Islet precursor cell (in vitro differentiated cells): ENCODE results near the gene CES4A.
"Not testable (repeated sequence)": the region's sequence is repeated elsewhere in the genome, so short reads cannot be mapped to it uniquely, and the experiment has no call there.

ENCODE experiments used
- DNase-seq: peaks from one replicate; pipeline ENCODE4 v3.0.0-alpha.2; 2018

CES4A gene

DNA sequence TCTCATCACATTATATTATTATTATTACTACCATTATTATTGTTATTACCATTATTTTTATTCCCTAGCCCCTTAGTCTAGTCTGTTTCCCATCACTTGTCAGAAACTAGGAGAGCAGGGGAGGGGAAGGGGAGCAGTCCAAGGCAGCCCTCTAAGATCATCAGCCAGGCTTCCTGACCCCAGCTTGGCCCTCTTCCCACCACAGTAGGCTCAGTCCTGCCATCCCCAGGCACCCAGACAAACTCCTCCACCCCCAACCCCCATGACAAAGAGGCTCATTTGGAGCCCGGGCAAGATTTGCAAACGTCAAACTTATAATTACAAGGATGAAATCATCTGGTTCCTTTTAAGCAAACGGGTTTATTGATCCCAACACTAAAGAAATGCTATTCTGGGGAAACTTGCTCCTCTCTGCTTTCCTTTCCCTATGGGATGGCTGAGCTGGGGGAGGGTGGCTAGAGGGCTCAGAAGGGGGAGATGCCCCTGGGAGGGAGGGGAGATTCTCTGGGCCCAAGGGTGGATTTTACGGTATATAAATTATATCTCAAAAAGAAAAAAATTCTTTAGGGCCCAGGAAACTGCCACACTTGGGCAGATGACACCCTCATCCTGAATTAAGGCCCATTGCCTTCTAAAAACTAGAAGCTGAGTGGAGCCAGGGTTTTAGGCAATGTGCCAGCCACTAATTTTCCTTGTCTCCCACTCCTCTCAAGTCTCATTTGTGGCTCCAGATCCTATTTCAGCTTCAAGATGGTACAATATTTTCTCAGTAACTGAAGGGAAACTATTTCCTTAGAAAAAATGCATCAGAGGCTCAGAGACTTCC lies 36.2 kb downstream of the CES4A start:
- DNase-seq: no peak

DNA sequence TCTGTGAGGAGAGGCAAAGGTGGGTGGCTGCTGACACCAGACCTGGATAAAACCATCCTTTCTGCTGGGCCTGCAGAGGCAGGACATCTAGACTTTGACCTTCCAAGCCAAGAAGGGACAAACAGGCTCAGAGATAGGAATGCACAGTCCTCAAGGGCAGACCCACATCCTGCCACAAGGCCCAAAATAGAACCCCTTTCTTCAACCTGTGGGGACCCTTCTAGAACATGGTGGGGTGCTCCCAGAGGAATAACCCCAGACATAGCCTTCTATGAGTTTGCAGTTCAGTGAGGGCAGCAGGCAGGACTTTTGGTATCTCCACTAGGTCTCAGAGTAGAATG lies 36.8 kb downstream of the CES4A start:
- no peak for DNase-seq

DNA sequence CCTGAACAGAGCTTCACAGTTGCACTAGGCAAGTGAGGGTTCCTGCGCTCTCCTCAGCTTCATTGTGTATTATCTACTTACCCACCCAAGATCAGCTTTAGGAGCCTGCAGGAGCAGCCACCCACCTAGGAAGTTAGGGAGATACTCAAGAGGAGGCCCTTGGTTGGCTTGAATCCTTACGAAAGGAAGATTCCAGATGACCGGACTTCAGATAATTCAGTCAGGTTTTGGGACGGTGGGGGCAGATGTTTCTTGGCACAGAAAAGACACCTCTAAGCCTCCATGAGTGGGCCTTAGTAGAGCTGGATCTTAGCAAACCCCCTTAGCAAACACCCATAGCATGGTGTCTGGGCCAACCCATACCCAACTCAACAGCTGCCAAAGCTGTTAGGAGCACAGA lies 38.2 kb downstream of the CES4A start:
- DNase-seq: no peak

DNA sequence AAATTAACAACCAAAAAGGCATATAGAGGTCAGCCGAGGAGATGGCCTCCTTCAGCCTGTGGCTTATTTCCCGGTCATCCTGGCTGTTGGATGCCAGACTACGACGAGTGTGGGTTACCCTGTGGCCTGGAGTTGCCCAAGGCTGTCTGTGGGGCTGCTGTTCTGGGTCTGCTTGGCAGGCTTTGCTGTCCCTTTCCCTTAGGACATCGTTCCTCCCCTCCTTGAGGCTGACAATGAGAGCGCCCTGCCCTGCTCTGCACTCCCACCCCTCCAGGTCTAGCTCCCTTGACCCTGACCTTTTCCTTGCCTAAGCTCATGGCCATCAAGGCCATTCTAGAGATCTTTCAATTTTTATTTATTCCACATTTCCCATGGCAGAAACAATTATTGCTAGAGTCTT lies 38.7 kb downstream of the CES4A start:
- DNase-seq: no peak

DNA sequence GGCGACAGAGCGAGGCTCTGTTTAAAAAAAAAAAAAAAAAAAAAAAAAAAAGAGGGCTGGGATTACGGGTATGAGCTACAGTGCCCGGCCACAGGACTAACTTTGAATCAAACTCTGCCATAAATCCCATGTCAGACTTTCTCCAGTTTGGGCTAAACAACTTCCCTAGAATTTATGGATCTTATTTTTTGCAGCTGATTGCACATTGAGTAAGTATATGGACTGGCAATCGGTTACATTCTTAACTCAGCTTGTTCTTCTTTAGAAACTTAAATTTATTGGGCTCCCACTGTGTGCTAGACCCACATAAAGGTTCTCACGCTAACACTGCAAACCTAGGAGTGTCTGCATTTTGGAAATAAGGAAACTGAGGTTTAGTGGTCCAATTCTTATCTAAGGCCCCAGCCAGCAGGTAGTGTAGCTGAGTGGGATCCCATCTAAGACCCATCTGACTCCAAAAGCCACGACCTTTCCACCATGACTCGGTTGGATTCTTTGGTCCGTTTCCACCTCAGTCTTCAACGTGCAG lies 39.8 kb downstream of the CES4A start:
- no peak for DNase-seq

DNA sequence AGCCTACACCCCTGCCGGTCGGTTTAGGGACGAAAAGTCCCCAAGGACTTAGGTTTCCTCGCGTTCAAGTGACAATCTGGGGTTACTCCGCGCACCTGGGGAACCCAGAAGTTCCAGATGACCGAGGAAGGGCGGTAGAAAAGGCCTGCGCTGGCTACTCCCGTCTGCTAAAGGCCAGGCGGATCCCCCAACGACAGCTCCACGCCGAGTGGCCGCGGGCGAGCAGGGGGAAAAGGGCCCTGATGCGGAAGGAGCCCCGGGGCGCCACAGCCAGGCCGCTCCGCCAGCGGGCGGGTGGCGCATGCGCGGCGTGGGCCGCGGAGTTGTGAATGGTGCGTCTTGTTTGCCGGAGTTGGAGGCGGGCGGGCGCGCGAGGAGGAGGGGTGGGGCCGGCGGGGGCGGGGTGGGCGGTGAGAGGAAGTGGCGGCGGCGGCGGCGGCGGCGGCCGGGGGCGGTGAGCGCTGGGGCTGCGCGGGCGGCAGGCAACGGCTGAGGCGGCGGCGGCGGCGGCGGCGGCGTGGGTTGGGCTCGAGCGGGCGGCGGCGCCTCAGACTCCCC lies 40.4 kb downstream of the CES4A start, which contains the start of gene CBFB:
Gene CBFB, plus strand, starts transcription at position 454 of the 558 bp plus-strand sequence. CDS start 259 bp downstream, outside the sequence.
- peak; percentile 97 for DNase-seq

DNA sequence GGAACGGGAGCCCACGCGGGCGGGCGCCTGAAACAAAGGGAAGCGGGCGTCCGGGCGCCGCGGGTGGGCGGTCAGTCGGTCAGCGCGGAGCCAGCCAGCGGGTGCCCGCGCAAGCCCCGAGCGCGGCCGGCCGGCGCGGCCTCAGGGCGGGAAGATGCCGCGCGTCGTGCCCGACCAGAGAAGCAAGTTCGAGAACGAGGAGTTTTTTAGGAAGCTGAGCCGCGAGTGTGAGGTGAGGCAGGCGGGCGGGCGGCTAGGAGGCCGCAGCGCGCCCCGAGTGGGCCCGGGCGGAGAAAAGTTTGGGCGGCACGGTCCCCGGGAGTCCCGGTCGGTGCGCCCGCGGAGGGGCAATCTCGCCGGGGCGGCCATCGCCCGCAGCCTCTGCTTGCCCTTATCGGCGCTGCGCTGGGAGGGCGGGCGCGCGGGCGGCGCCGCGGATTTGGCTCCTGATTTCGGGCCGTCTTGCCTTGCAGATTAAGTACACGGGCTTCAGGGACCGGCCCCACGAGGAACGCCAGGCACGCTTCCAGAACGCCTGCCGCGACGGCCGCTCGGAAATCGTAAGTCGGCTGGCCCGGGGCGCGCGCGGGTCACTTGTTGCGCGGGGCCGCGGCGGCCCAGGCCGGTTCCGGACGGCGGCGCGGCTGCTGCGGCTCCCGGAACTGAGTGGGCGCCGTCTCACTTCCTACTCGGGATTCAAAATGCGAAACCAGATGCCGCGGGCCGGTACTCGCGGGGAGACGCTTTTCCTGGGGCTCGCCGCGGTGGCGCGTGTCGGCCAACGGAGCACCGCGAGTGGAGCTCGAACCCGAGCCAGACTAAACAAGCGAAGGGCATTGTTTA lies 41.1 kb downstream of the CES4A start:
- peak; percentile 63 for DNase-seq

DNA sequence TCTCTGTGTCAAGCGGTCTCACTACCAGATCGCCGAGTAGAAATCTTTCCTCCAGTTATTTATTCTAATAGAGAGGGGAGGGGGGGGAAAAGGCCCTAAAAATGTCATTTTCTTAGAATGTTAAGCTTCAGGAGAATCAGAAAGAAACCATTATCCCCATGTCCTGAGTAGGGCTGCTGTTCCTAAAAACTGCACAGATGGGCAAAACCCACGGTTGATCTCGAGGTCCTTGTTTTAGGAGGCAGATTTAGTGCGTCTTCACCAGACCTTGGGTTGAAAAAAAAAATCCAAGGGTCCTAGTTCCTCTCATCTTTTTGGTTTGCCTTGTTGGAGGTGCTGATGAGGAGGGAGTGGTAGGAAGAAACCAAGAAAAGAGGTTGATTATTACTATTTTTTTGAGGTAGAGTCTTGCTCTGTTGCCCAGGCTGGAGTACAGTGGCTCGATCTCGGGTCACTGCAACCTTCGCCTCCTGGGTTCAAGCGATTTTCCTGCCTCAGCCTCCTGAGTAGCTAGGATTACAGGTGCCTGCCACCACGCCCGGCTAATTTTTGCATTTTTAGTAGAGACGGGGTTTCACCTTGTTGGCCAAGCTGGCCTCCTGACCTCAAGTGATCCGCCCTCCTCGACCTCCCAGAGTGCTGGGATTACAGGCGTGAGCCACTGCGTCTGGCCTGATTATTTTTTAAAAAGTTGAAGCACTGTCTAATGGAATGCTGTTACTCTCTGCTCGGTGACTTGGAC lies 42.0 kb downstream of the CES4A start:
- DNase-seq: no peak

DNA sequence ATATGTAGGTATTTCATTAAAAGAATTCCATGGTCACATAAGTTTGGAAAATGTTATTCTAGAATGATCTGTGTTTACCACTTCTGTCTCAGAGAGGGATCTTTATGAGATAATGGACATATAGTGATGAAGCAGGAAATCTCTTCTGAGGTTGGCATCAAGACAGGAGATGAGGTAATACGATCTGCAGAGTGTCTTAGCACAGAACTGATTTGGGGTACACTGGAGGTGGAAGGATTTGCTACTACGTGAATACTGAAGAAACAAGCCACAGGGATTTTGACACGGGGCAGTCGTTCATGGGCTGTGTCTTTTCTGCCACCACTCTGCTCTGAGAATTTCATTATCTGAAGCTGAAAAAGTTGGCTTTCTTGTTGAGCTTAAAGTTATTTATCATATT lies 46.1 kb downstream of the CES4A start:
- DNase-seq: no peak

DNA sequence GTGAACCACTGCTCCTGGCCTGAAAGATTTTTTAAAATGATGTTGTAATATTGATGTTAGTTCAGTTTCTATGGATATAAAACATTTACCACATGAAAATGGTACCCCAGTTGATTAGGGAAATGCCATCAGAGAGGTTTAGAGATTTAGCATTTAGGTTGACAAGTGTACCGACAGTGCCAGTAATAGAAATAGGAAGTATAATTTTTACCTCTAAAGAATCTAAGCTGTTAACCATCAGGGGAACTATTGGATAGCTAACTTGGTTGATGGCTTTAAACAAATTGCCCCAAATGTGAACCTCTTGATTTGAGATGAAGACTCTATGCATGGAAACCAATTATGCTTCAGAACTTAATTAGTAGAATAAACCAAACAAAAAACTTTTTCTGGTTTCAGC lies 47.0 kb downstream of the CES4A start:
- no peak for DNase-seq

DNA sequence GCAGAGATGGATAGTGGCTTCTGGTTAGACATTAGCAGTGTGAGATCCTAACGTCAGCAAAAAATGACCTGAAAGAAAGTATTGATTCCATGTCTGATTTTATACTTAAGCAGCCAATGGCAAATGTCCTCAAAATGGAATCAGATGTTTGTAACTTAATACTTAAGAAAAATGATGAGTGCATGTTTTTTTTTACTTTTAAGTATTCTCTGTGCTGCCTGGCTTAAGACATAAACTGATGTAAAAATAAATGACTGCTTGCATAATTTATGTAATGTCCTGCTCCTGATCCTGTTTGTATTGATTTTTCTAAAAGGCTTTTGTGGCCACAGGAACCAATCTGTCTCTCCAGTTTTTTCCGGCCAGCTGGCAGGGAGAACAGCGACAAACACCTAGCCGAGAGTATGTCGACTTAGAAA lies 47.9 kb downstream of the CES4A start:
- DNase-seq: no peak

DNA sequence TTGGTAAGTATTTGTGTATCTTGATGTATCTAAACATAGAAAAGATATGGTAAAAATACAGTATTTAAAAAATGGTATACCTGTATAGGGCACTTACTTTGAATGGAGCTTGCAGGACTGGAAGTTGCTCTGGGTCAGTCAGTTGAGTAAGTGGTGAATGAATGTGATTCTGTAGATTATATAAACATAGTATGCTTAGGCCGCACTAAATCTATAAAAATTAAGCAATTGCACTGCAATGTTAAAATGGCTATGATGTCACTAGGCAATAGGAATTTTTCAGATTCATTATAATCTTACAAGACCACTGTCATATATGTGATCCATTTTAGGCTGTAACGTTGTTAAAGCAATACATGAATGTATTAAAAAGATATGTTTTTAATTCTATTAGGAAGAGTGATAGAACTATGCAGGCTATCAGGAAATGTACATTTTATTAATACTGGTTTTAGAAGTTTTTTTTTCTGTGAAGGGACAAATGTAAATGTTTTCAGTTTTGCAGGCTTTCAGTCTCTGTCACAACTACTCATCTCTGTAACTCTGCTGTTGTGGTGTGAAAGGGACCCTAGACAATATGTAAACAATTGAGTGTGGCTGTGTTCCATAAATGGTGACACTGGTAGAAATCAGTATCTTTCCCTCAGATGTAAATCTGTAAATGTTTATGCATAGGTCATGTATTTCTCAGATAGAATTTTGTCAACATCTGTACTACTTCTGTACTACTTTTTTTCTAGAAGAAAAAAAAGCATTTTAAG lies 51.1 kb downstream of the CES4A start:
- no peak for DNase-seq

DNA sequence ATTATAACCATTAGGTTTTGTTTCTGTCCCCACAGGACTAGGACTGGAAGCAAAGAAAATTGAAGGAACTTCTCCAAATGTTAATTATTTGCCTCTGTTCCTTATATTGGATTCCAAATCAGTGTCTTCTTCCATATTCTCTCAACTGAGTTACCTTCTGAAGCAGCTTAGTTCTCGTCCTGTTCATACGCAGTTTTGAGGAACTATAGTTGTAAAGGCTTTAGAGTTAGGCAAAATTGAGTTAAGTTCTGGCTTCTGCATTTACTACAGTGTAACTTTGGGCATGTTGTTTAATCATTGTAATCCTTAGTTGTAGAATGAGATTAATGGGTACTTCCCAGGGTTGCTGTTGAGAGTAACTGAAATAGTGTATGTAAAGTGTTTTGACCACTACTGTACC lies 51.8 kb downstream of the CES4A start:
- DNase-seq: no peak

DNA sequence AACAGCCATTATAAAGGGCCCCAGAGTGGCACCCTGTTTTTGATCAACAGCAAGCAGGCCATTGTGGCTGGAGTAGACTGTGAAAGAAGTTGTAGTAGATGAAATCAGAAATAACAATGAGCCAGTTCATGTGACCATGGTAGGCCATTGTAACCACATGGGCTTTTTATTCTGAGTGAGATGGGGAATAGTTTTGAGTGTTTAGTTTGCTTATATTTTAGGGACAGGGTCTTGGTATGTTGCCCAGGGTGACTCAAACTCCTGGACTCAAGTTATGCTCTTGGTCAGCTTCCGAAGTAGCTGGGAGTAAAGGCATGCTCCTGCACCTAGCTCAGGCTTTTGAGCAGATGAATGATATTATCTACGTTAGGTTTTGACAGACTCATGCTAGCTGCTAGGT lies 52.5 kb downstream of the CES4A start:
- no peak for DNase-seq

DNA sequence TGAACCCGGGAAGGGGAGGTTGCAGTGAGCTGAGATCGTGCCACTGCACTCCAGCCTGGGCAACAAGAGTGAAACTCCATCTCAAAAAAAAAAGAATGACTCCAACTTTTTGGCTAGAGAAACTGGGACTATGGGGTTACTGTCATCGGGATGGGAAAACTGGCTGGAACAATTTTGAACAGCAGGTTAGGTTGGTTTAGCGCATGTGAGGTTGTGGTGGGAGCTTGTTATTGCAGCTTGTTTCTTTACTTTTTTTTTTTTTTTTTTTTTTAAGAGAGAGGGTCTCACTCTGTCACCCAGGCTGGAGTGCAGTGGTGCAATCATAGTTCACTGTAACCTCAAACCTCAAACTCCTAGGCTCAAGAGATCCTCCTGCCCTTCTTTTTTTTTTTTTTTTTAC lies 53.1 kb downstream of the CES4A start:
- DNase-seq: not testable (repeated sequence)

DNA sequence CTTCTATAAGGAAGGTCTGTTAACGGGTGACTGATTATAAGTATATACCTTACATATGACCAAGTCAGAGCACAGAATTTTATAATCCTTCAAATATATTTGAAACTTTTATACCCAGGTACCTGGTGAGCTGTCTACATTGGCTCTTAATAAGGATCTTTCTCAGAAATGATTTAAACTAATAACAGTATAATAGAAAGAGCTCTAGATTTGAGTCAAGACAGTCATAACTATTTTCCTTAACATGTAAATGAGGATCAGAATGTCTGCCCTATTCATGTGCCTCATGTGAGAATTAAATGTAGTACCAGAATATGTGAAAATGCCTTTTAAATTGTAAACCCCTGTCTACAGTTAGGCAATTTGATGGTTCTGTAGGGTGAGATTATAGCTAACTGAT lies 55.0 kb downstream of the CES4A start:
- no peak for DNase-seq

DNA sequence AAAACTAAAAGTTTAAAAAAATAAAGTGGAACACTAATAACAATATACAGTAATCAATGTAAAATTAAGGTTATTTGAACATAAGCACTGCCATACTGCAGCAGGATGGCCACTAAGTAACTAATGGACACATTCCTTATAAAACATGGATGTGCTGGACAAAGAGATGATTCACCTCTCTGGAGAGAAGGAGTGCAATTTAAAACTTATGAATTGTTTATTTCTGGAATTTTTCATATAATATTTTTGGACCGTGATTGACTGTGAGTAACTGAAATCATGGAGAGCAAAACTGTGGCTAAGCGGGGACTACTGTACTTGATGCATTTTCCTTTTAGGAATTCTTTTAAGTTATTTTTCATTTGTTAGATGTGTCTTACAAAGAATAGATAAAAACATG lies 62.4 kb downstream of the CES4A start:
- DNase-seq: no peak

DNA sequence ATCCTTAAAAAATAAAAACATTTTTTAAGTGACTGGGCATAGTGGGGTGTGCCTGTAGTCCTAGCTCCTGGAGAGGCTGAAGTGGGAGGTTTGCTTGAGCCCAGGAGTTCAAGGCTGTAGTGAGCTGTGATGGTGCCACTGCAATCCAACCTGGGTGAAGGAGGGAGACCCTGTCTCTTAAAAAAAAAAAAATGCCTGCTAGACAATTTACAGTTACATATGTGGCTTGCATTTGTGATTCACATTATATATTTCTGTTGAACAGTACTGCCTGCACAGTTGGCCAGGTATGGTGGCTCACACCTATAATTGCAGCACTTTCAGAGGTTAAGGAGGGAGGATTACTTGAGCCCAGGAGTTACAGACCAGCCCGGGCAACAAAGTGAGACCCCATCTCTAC lies 64.0 kb downstream of the CES4A start:
- DNase-seq: no peak

DNA sequence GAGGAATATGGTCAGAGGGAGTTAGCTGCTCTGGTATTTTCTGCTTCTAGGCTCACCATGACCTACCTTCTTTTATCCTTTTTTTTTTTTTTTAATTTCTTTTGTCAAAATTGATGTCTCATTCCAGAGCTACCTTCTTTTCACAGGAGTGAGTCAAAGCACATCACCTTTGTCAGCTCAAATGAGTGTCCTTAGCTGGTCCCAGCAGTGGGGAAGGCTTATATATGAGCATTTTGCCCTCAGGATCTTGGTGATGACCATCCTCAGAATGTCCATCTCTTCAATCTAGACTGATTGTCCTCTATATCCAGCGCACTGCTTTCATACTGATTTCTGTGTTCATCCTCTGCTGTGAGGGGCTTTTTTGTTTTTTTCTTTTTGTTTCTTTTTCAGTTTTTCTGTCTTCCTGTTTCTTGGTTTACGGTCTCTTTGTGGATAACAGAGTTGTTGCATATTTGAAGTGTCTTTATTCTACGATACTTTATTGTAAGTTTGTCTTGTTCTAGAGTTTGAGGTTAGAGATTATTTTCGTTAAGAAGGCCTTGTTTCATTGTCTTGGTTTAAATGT lies 65.5 kb downstream of the CES4A start:
- DNase-seq: no peak

DNA sequence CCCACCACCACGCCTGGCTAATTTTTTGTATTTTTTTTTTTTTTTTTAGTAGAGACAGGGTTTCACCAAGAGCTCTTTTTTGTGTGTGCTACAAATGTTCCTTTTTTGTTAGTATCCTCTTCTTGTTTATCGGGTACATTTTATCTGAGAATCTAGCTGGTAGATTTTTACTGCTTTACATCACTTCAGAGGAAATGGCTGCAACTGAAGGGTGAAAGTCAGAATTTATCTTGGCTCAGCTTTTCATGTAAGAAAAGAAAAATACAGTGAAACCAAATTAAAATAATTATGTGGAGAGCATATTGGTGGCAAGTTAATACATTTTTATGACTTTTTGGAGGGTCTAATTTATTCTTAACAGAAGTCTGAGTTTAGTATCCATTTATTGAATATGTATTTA lies 66.5 kb downstream of the CES4A start:
- no peak for DNase-seq

DNA sequence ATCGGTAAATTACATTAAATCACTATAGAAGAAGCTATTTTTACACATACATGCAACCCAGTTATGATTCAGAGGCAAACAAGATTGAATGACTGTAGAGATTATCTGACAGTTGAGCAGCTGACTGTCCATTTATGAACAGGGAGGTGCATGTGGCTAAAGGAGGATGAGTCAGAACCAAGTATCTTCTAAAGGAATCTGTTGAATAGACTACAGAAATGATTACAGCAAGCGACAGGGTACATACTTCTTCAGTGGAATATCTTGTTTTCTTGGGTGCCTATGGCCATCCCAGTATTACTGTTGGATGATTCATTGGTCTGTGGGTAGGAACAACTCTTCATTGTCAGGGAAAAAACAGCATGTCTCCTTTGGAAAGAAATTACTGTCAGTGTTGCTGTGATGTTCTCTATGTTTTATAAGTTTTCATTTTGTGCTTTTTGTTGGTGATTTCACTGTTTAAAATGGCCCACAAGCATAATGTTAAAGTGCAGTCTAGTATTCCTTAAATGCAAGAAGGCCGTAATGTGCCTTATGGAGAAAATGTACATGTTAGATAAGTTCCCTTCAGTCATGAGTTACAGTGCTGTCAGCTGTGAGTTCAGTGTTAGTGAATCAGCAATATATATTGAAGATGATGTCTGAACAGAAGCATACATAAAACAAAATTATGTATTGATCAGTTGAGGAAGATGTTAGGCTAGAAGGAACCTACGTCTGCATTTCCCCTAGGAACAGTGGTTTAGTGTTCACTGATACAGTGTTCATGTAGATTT lies 67.5 kb downstream of the CES4A start:
- no peak for DNase-seq
